Hepatocyte (in vitro differentiated cells): ENCODE measurements around the gene MANF. TPM values are rescaled to one million over a fixed set of nuclear protein-coding genes. Genes with fewer than 3 reads are reported as not detected.

Experiments
- DNase-seq: peaks from one replicate; pipeline ENCODE4 v3.0.0-alpha.2; 2016; ENCODE audit warnings: low spot score
- H2AFZ ChIP-seq: fragments of 200-600 bp; sonication (generic); 2 replicates; pipeline ENCODE4 v1.6.0; 2016; ENCODE audit warnings: antibody characterized with exemption, mild to moderate bottlenecking
- H3K27ac ChIP-seq: fragments of 200-600 bp; sonication (generic); 2 replicates; pipeline ENCODE4 v1.5.1; 2016; ENCODE audit warnings: mild to moderate bottlenecking
- H3K27me3 ChIP-seq: fragments of 200-600 bp; sonication (generic); 2 replicates; pipeline ENCODE4 v1.6.1; 2016
- H3K36me3 ChIP-seq: fragments of 200-600 bp; sonication (generic); replicated peaks from 2 replicates; pipeline ENCODE4 v1.5.1; 2016; ENCODE audit warnings: low read depth; ENCODE audit not compliant: insufficient read depth
- H3K4me1 ChIP-seq: fragments of 200-600 bp; sonication (generic); 2 replicates; pipeline ENCODE4 v1.5.1; 2016; ENCODE audit warnings: mild to moderate bottlenecking, moderate library complexity; ENCODE audit not compliant: insufficient read depth
- H3K4me2 ChIP-seq: fragments of 200-600 bp; sonication (generic); 2 replicates; pipeline ENCODE4 v1.6.0; 2016
- H3K4me3 ChIP-seq: fragments of 200-600 bp; sonication (generic); 2 replicates; pipeline ENCODE4 v1.5.1; 2016; ENCODE audit warnings: mild to moderate bottlenecking
- H3K79me2 ChIP-seq: fragments of 200-600 bp; sonication (generic); 2 replicates; pipeline ENCODE4 v1.6.0; 2017; ENCODE audit warnings: mild to moderate bottlenecking
- H3K9me2 ChIP-seq: fragments of 200-600 bp; sonication (generic); replicated peaks from 2 replicates; pipeline ENCODE4 v1.6.0; 2017; ENCODE audit warnings: mild to moderate bottlenecking; ENCODE audit not compliant: insufficient read depth
- H3K9me3 ChIP-seq: fragments of 200-600 bp; sonication (generic); 2 replicates; pipeline ENCODE4 v1.5.1; 2016; ENCODE audit warnings: low read depth, mild to moderate bottlenecking
- H4K20me1 ChIP-seq: fragments of 200-600 bp; sonication (generic); 2 replicates; pipeline ENCODE4 v1.6.0; 2016; ENCODE audit warnings: mild to moderate bottlenecking; ENCODE audit not compliant: insufficient read depth, poor library complexity, severe bottlenecking
- CTCF ChIP-seq: fragments of 200-600 bp; sonication (generic); IDR thresholded peaks from 2 replicates; pipeline ENCODE4 v1.5.1; 2016; ENCODE audit warnings: antibody characterized with exemption, mild to moderate bottlenecking; ENCODE audit not compliant: poor library complexity
- EZH2 ChIP-seq: fragments of 200-600 bp; sonication (generic); IDR thresholded peaks from 2 replicates; pipeline ENCODE4 v1.6.1; 2016; ENCODE audit warnings: antibody characterized with exemption, mild to moderate bottlenecking, borderline replicate concordance
- EZH2phosphoT487 ChIP-seq: fragments of 200-600 bp; sonication (generic); IDR thresholded peaks from one replicate; pipeline ENCODE4 v1.6.1; 2018; ENCODE audit warnings: antibody characterized with exemption, mild to moderate bottlenecking, low read depth, moderate library complexity; ENCODE audit not compliant: unreplicated experiment, severe bottlenecking
- WGBS: methylation state at CpG from one replicate; pipeline ENCODE4 v1.1.6; 2016; ENCODE audit warnings: low lambda C conversion rate; ENCODE audit errors: missing lambda C conversion rate; 5-methylcytosine and 5-hydroxymethylcytosine counted together
- polyA plus RNA-seq: library from polyadenylated mRNA; unstranded; fragments of >200 nt; fragmentation: Nextera tagmentation; extraction: Ambion mirVana; gene quantifications from 2 replicates; pipeline ENCODE4 v1.2.1, GENCODE V29; 2016
- total RNA-seq: library from RNA; depleted of rRNA; stranded (reverse); fragments of >200 nt; gene quantifications from 2 replicates; pipeline ENCODE4 v1.2.3, GENCODE V29; 2014

Gene MANF
- total and polyA plus RNA-seq, 2 experiments from 2014 or later = 178 to 225 TPM

GRCh38 chr3:51357856-51358255 lies 27.2 kb upstream of the MANF start:
- Histone ChIP-seq H3K79me2 (no peaks in the 10 kb centered on the region), H3K36me3 (no peaks in the 10 kb centered on the region), H3K4me2 (no peak overlapping the region), H3K27me3 (no peaks in the 10 kb centered on the region), H3K27ac (no peak overlapping the region), H2AFZ (no peak overlapping the region), H3K9me2 (no peaks in the 10 kb centered on the region), H3K9me3 (no peaks in the 10 kb centered on the region), H3K4me1 (no peaks in the 10 kb centered on the region), H3K4me3 (no peak overlapping the region), H4K20me1 (no peaks in the 10 kb centered on the region)
- 61% methylated on average over 4 of the region's 4 CpGs for WGBS
- TF ChIP-seq EZH2phosphoT487 = no peak
- TF ChIP-seq CTCF = no peak
- TF ChIP-seq EZH2 = no peak
- DNase-seq = no peak

- 91% methylated on average over 3 of the region's 3 CpGs for WGBS
- H2AFZ ChIP-seq = no peak overlapping the region
- H3K9me2 ChIP-seq = no peaks in the 10 kb centered on the region
- no peaks in the 10 kb centered on the region for H3K4me1 ChIP-seq
- H3K4me2 ChIP-seq = no peak overlapping the region
- H3K27me3 ChIP-seq = no peaks in the 10 kb centered on the region
- no peak overlapping the region for H3K27ac ChIP-seq
- no peaks in the 10 kb centered on the region for H4K20me1 ChIP-seq
- H3K36me3 ChIP-seq = no peaks in the 10 kb centered on the region
- no peak for DNase-seq
- TF ChIP-seq EZH2 (no peak), EZH2phosphoT487 (no peak), CTCF (no peak)
- no peak overlapping the region for H3K4me3 ChIP-seq
- no peaks in the 10 kb centered on the region for H3K9me3 ChIP-seq
- no peaks in the 10 kb centered on the region for H3K79me2 ChIP-seq
Observed at GRCh38 chr3:51358981-51359380, 26.1 kb upstream of the MANF start.

DNA sequence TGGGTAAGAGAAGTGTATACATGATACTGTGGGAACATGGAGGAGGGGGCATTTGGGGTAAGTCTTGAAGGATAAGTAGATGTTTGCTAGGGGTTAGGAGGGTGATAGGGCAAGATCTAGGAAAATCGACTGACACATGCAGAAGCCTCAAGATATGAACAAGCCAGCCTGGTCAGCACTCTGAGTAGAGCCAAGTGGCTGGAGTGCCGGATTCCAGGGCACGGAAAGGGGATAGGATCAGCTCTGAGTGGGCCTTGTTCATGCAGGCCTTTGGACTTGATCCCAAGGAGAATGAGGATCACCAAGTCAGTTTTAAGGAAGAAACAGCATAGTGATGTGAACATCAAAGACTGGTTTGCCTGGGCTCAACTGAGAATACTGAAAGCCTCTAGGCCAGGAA lies 24.3 kb upstream of the MANF start:
- H3K4me2 ChIP-seq = no peak overlapping the region
- no peaks in the 10 kb centered on the region for H3K79me2 ChIP-seq
- H3K4me3 ChIP-seq = no peak overlapping the region
- no peaks in the 10 kb centered on the region for H4K20me1 ChIP-seq
- no peak for DNase-seq
- 94% methylated on average over 3 of the region's 3 CpGs for WGBS
- H3K4me1 ChIP-seq = no peaks in the 10 kb centered on the region
- no peaks in the 10 kb centered on the region for H3K27me3 ChIP-seq
- H3K27ac ChIP-seq = no peak overlapping the region
- no peak overlapping the region for H2AFZ ChIP-seq
- H3K36me3 ChIP-seq = no peaks in the 10 kb centered on the region
- TF ChIP-seq EZH2 (no peak), EZH2phosphoT487 (no peak), CTCF (no peak)
- no peaks in the 10 kb centered on the region for H3K9me2 ChIP-seq
- no peaks in the 10 kb centered on the region for H3K9me3 ChIP-seq

GRCh38 chr3:51361746-51362145 lies 23.3 kb upstream of the MANF start:
- no peak overlapping the region for H3K4me2 ChIP-seq
- no peaks in the 10 kb centered on the region for H3K9me2 ChIP-seq
- no peak for DNase-seq
- no peaks in the 10 kb centered on the region for H3K79me2 ChIP-seq
- no peaks in the 10 kb centered on the region for H3K4me1 ChIP-seq
- H3K27me3 ChIP-seq = no peaks in the 10 kb centered on the region
- H3K9me3 ChIP-seq = no peaks in the 10 kb centered on the region
- WGBS = 96% methylated on average over 6 of the region's 6 CpGs
- no peaks in the 10 kb centered on the region for H3K36me3 ChIP-seq
- no peak overlapping the region for H2AFZ ChIP-seq
- H3K4me3 ChIP-seq = no peak overlapping the region
- no peak overlapping the region for H3K27ac ChIP-seq
- TF ChIP-seq CTCF = no peak
- no peak for TF ChIP-seq EZH2phosphoT487
- no peak for TF ChIP-seq EZH2
- H4K20me1 ChIP-seq = no peaks in the 10 kb centered on the region
